GM12872 (cell line): ENCODE results near the gene FOXP1.

Experiments used
- TF ChIP-seq, protein P1 (sequence below): IDR thresholded peaks from 3 replicates; pipeline ENCODE4 v1.5.1; 2011; ENCODE audit warnings: low read depth, mild to moderate bottlenecking, low read length, moderate library complexity; ENCODE audit not compliant: insufficient read depth

Gene FOXP1

GRCh38 chr3:71294919-71295318 is 288.6 kb downstream of the FOXP1 start:
- TF ChIP-seq, protein P1, sequence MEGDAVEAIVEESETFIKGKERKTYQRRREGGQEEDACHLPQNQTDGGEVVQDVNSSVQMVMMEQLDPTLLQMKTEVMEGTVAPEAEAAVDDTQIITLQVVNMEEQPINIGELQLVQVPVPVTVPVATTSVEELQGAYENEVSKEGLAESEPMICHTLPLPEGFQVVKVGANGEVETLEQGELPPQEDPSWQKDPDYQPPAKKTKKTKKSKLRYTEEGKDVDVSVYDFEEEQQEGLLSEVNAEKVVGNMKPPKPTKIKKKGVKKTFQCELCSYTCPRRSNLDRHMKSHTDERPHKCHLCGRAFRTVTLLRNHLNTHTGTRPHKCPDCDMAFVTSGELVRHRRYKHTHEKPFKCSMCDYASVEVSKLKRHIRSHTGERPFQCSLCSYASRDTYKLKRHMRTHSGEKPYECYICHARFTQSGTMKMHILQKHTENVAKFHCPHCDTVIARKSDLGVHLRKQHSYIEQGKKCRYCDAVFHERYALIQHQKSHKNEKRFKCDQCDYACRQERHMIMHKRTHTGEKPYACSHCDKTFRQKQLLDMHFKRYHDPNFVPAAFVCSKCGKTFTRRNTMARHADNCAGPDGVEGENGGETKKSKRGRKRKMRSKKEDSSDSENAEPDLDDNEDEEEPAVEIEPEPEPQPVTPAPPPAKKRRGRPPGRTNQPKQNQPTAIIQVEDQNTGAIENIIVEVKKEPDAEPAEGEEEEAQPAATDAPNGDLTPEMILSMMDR: no peak

- TF ChIP-seq, protein P1: no peak
Observed at GRCh38 chr3:71290301-71290700, 293.2 kb downstream of the FOXP1 start.

- TF ChIP-seq, protein P1: no peak
Observed at GRCh38 chr3:71288269-71288930, 295.1 kb downstream of the FOXP1 start.

DNA sequence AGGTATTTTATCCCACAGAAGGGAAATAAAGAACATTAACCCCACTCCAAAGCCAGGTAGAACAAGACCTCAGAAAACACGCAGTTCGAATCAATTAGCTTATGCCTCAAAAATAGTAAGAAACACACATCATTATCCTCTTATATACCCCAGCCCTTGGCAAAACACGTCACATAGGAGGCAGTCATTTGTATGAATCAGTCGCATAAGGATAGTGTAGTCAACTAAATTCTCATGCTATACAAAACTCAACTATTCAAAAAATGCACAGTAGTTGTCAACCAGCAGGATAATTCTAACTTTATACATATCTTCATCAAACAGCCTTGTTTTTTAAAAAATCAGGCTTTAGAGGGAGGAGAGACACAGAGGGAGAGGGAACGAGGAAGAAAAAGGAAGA is 298.4 kb downstream of the FOXP1 start:
- TF ChIP-seq, protein P1: no peak

DNA sequence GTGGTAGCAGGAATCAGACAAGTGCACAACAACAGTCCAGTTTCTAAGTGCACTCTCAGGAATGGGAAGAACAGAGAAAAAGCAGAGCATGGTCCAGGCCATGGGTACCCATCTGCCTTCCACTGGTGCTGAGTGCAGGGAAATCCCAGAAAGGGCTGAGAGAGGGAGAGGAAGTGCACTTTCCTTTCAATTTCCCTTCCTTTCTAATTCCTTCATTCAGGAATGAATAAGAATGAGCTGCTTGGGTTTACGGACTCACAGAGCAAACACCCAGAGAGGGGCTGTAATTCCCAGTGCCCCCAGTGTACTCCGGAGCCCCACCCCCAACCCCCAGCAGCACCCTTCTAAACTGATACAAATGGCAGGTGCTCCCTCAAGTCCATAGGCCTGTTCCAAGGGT is 300.6 kb downstream of the FOXP1 start:
- TF ChIP-seq, protein P1: no peak

DNA sequence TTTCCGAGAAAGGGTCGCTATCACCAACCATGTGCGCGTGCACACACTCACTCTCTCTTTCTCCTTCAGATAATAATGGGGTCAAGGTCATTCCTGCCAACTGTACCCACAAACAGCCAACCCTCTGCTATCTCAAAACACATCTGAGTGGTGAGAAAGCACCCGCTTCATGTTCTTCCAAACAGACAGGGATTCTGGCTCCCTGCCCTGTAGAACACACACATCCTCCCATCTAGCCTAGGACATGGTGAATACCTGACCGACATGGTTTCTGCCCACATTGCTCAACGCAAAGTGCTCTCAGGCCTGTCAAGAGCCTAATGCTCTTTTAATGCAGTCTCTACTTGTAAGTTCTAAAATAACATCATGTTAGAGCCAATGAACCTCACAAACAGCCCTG is 302.2 kb downstream of the FOXP1 start:
- TF ChIP-seq, protein P1: no peak

DNA sequence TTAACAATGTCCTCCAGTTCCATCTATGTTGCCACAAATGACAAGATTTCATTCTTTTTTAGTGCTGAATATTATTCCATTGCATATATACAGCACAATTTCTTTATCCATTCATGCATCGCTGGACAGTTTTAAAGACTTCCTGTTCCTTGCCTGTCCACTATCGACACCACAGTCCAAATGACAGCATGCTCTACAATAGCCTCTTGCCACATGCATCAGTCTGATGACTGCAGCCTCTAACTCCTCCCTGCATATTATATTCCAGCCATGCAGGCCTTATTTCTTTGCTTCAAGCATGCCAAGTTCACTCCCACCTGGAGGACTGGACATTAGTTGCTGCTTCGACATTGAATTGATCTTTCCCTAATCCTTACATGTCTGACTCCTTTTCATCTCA is 306.2 kb downstream of the FOXP1 start:
- TF ChIP-seq, protein P1: no peak
